ENCODE data around the gene MED12L. TPM values are rescaled to one million over a fixed set of nuclear protein-coding genes. Genes with fewer than 3 reads are reported as not detected.

MED12L gene
- total RNA-seq, 6 experiments from 2014 or later = 0.05 to 0.64 (median 0.13) TPM; not detected in 1

DNA sequence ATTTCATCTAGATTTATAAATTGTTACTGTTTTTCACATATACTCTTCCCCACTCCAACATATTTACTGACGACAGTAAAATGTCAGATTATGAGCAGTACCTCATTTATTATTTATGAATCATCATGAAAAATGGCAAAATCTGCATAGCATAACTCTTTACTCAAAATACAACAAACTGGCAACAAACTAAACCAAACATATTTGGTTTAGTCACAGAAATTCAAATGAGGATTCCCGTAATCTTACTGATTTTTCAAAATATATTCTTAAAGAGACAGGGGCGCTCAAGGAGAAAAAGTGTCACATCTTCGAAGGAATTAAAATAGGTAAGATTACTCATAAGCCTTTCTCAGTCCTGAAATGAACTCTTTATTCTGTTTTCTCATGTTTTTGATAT, 234.2 kb downstream of the MED12L start:
- H3K4me1 Mint-ChIP-seq (ENCODE audit: low read depth) = peaks cover 48% of the 10 kb centered on the region
- DNase-seq = no peak
- H3K27ac Mint-ChIP-seq = no peak overlapping the region
- H3K36me3 Mint-ChIP-seq (ENCODE audit: low read depth) = peaks cover 6% of the 10 kb centered on the region
- no peaks in the 10 kb centered on the region for H3K27me3 Mint-ChIP-seq (ENCODE audit: insufficient read depth)
- peaks cover 8% of the 10 kb centered on the region for H3K9me3 Mint-ChIP-seq
- TF ChIP-seq, protein P1, sequence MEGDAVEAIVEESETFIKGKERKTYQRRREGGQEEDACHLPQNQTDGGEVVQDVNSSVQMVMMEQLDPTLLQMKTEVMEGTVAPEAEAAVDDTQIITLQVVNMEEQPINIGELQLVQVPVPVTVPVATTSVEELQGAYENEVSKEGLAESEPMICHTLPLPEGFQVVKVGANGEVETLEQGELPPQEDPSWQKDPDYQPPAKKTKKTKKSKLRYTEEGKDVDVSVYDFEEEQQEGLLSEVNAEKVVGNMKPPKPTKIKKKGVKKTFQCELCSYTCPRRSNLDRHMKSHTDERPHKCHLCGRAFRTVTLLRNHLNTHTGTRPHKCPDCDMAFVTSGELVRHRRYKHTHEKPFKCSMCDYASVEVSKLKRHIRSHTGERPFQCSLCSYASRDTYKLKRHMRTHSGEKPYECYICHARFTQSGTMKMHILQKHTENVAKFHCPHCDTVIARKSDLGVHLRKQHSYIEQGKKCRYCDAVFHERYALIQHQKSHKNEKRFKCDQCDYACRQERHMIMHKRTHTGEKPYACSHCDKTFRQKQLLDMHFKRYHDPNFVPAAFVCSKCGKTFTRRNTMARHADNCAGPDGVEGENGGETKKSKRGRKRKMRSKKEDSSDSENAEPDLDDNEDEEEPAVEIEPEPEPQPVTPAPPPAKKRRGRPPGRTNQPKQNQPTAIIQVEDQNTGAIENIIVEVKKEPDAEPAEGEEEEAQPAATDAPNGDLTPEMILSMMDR (IDR thresholded peaks at IDR 0.05) = no peak
- H3K4me3 Mint-ChIP-seq = no peak overlapping the region

DNA sequence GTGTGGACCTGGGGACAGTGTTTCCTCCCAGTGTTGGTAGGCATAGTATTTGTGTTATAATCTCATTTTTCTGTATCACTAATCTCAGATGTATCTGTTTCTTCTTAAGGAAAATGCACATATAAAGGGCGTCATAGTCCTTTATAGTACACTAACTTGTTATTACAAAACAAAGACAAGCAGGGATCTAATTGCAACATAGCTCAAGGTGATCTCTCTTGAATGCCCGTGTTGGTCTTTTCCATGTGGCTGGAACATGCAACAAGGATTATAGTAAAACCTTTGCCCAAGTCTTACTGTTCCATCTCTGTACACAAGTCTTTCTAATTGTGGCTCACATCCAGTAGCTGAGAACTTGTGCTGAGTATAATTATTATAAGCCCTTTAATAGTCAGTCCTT, 234.7 kb downstream of the MED12L start:
- DNase-seq = no peak
- Mint-ChIP-seq H3K4me1 (ENCODE audit: low read depth) (peaks cover 43% of the 10 kb centered on the region), H3K4me3 (no peak overlapping the region), H3K36me3 (ENCODE audit: low read depth) (peaks cover under 1% of the 10 kb centered on the region; the same call in 1 of the 2 replicates), H3K27ac (no peak overlapping the region), H3K9me3 (peaks cover 3% of the 10 kb centered on the region), H3K27me3 (ENCODE audit: insufficient read depth) (no peaks in the 10 kb centered on the region)
- TF ChIP-seq, protein P1 (IDR thresholded peaks at IDR 0.05) = no peak

DNA sequence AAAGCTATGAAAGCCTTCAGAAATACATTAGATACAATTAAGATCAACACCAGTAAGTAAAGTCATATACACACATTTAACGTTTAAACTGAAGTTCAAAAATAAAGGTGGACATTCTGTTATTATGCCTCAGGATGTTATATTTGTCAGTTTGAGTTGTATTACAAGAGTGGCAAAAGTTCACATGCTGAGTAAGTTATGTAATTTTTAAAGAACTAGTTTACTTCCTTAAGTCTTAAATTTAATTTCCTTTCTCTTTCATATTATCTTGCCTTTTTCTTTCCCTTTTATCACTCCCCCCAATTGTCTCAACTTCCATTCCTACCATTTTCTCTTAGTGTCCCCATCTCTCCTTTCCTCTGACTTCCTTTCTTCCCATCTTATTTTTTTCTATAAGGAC, 236.1 kb downstream of the MED12L start:
- TF ChIP-seq, protein P1 (IDR thresholded peaks at IDR 0.05) = no peak
- H3K36me3 Mint-ChIP-seq (ENCODE audit: low read depth) = no peaks in the 10 kb centered on the region
- no peak overlapping the region for H3K4me3 Mint-ChIP-seq
- DNase-seq = no peak
- H3K9me3 Mint-ChIP-seq = no peaks in the 10 kb centered on the region
- H3K4me1 Mint-ChIP-seq (ENCODE audit: low read depth) = peaks cover 29% of the 10 kb centered on the region
- no peaks in the 10 kb centered on the region for H3K27me3 Mint-ChIP-seq (ENCODE audit: insufficient read depth)
- H3K27ac Mint-ChIP-seq = no peak overlapping the region

DNA sequence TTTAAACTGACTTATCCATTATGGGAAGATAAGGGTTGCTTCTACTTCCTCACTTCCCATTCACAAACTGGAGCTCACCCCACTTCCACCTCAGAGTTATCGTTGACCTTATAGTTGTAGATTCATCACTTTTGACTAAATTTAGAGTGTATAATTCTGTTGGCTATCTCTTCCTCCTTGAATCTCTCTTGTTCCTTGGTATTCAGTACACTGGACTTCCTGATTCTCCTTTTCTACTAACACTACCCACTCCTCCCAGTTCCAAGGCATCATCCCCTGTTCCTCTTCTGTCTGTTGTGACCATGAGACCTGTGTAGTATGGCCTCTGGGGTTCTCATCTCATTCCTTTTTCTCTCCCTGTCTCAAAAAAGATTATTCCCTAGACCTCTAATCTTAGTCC, 237.0 kb downstream of the MED12L start:
- H3K27ac Mint-ChIP-seq = no peak overlapping the region
- H3K9me3 Mint-ChIP-seq = no peaks in the 10 kb centered on the region
- peaks cover 25% of the 10 kb centered on the region for H3K4me1 Mint-ChIP-seq (ENCODE audit: low read depth)
- DNase-seq = no peak
- H3K36me3 Mint-ChIP-seq (ENCODE audit: low read depth) = no peaks in the 10 kb centered on the region
- no peaks in the 10 kb centered on the region for H3K27me3 Mint-ChIP-seq (ENCODE audit: insufficient read depth)
- H3K4me3 Mint-ChIP-seq = no peak overlapping the region
- TF ChIP-seq, protein P1 (IDR thresholded peaks at IDR 0.05) = no peak

DNA sequence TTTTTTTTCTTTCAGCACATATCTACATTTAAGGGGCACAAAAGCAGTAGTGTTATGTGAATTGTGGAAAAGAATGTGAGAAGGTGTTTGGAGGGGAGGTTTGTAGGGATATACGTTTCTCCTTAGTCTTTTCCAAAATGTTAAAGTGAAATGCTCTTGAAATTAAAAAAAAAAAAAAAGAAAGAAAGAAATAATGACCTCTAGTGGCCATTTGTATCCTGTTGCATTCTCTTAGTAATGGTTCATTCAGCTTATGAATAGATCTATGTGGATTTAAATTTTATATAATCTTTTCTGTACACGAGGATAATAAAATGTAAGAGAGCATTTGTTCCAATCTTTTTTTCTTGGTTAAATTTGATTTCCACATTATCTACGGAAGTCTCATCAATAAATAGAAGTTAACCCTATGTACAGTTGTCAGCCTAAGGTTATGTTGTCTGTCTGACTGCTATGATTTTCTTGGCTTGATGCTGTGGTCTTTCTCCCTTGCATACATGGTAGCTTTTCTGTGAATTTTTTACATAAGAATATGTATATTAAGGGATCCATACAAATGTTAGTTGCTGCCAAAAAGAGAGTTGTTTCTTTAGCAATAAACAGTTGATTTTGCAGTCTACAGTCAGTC, 242.2 kb downstream of the MED12L start:
- Mint-ChIP-seq H3K4me3 (no peak overlapping the region), H3K27ac (no peak overlapping the region), H3K9me3 (no peaks in the 10 kb centered on the region), H3K36me3 (ENCODE audit: low read depth) (no peaks in the 10 kb centered on the region), H3K27me3 (ENCODE audit: insufficient read depth) (no peaks in the 10 kb centered on the region), H3K4me1 (ENCODE audit: low read depth) (peaks cover 8% of the 10 kb centered on the region)
- TF ChIP-seq, protein P1 (IDR thresholded peaks at IDR 0.05) = peak; percentile 88
- DNase-seq = no peak
